HAP-1 (cell line): ENCODE results near the gene KMT5B.
"Not testable (repeated sequence)": the region's sequence is repeated elsewhere in the genome, so short reads cannot be mapped to it uniquely, and the experiment has no call there.

Source experiments
- DNase-seq, 2 experiments: peaks; one replicate each; pipeline ENCODE4 v3.0.0-alpha.2; 2016 to 2020; ENCODE audit warnings: low spot score in 2 of 2
- H3K27me3 ChIP-seq: fragments of 250-450 bp; sonication (Bioruptor Pico); 2 replicates; pipeline ENCODE4 v1.5.1; 2020; ENCODE audit warnings: low read depth, mild to moderate bottlenecking, moderate library complexity
- H3K36me3 ChIP-seq: fragments of 250-450 bp; sonication (Bioruptor Pico); replicated peaks from 2 replicates; pipeline ENCODE4 v1.5.1; 2020; ENCODE audit warnings: mild to moderate bottlenecking
- H3K4me1 ChIP-seq: fragments of 250-450 bp; sonication (Bioruptor Pico); 2 replicates; pipeline ENCODE4 v1.5.1; 2020; ENCODE audit warnings: mild to moderate bottlenecking
- H3K4me3 ChIP-seq: fragments of 250-450 bp; sonication (Bioruptor Pico); 2 replicates; pipeline ENCODE4 v1.5.1; 2020; ENCODE audit warnings: mild to moderate bottlenecking, moderate library complexity
- H3K9me3 ChIP-seq: fragments of 250-450 bp; sonication (Bioruptor Pico); 2 replicates; pipeline ENCODE4 v1.5.1; 2020; ENCODE audit warnings: mild to moderate bottlenecking, moderate library complexity
- in situ Hi-C: fragments of 300-500 bp; cut with MboI; formaldehyde crosslinking; loops from 3 replicates; pipeline ENCODE4 v1.14.3; 2020; ENCODE audit warnings: low sequenced_read_pairs, inconsistent platforms, mixed read lengths

KMT5B gene

DNA sequence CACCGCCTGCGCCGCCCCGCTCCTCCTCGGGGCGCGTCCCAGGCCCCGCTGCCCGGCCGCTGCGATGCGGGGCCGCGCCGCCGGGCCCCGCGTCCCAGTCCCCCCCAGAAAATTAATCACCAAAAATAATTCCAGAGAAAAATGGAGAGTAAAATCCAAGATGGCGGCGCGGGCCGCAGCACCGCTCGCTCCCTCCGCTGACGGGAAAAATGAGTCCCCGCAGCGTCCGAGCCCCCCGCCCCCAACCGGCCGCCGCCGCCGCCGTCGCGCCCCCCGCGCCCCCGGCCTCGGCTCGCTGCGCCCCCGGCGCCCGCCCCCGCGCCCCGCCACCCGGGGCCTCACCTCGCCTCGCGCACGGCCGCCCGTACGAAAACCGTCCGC lies at the start of gene KMT5B:
Gene KMT5B, minus strand, starts transcription at position 162 of the 381 bp plus-strand sequence. CDS start 23,220 bp downstream, outside the sequence.
- Histone ChIP-seq H3K4me3 (peak within 1 kb of the TSS; percentile 88), H3K4me1 (peaks cover 6% of the 10 kb centered on the region; the same call in 1 of the 2 replicates), H3K9me3 (no peaks in the 10 kb centered on the region), H3K36me3 (no peaks in the 10 kb centered on the region), H3K27me3 (no peaks in the 10 kb centered on the region)
- DNase-seq: peak in 1 of 2 experiments; percentile 72
- in situ Hi-C loops: no loop called here

DNA sequence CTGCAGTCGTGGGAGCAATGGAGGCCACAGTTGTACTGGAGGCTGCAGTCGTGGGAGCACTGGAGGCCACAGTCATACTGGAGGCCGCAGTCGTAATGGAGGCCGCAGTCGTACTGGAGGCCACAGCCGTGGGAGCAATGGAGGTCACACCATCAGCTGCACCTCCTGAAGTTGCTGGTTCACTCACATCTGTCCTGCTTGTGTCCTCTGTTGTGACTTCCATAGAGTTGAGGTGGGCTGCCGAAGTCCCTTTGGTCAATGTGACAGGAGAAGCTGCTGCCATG lies 49.4 kb upstream of the KMT5B start:
- Histone ChIP-seq H3K4me3 (no peak overlapping the region), H3K36me3 (peaks cover 60% of the 10 kb centered on the region), H3K27me3 (no peaks in the 10 kb centered on the region), H3K9me3 (no peaks in the 10 kb centered on the region), H3K4me1 (peaks cover 4% of the 10 kb centered on the region)
- in situ Hi-C loops: loop anchor here (25.0 kb wide), 1 partner anchor 1400 kb away; no protein-coding TSS in a partner anchor
- DNase-seq: no peak

DNA sequence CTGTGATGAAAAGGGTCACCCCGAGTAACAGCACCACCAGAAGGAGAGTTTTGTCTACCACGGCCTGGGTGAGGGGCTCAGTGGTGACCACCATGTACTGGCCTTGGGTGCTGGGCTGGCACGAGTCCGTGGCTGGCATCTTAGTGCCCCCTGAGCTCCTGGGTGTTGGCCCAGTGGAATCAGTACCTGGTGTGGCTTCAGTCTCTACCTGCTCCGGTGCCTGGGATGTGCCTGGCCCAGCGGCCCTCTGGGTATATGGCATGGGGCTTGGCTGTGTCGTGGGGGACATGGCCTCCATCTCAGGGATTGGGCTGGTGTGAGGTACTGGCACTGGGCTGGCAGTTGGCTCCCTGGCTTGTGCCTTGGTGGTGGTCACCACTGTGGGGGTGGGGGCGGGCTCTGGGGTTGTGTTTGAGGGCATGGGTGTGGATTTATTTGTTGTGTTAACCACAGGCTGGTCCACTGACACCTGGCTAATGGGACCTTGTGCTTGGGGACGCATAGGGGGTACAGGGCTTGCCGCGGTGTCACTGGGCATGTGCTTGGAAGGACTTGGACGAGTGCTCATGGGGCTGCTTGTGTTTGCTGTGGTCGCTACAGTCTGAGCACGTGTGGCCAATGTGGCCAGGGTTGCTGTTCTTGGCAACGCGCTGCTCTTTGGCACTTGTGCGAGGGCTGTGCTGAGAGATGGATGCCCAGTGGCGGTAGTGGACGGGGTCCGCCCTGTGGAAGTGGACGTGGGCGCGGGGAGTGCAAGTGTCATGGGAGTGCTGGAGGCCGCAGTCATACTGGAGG lies 48.9 kb upstream of the KMT5B start:
- no peaks in the 10 kb centered on the region for H3K9me3 ChIP-seq
- H3K27me3 ChIP-seq: no peaks in the 10 kb centered on the region
- peaks cover 54% of the 10 kb centered on the region for H3K36me3 ChIP-seq
- H3K4me1 ChIP-seq: peaks cover 4% of the 10 kb centered on the region
- H3K4me3 ChIP-seq: no peak overlapping the region
- no peak for DNase-seq
- in situ Hi-C loops: loop anchor here (25.0 kb wide), 1 partner anchor 1400 kb away; no protein-coding TSS in a partner anchor

DNA sequence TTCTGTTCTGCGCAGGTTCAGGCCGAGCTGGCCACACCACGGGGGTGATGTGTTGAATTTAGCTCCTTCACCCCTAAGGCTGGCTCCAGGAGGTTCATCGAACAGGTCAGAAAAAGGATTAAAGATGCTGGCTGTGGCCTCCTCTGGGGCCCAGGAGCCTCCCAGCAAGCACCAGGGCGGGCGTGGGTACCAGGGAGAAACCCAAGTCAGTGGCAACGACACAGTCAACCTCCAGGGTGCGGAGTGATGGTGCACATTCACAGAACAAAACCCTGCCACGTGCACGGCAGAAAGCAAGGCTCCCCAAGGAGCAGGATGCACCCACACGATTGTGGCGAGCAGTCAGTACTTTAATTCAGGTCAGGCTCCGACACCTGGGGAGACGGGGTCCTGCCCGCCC lies 47.9 kb upstream of the KMT5B start:
- in situ Hi-C loops: loop anchor here (25.0 kb wide), 1 partner anchor 1401 kb away; no protein-coding TSS in a partner anchor

DNA sequence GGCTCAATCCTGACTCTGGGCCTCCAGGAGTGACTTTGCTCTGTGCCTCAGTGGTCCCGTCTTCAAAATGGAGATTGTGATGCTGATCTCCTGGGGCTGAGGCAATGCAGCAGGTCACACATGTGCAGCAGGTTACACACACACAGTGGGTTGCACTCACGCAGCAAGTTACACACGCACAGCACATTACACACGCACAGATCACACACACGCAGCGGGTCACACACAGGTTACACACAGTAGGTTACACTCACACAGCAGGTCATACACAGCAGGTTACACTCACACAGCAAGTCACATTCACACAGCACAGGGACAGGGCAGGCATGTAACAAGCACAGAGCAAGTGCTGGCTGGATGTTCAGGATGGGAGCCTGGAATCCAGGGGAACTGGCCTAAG lies 47.4 kb upstream of the KMT5B start:
- in situ Hi-C loops: loop anchor here (25.0 kb wide), 1 partner anchor 1402 kb away; no protein-coding TSS in a partner anchor
- Histone ChIP-seq H3K27me3 (no peaks in the 10 kb centered on the region), H3K36me3 (peaks cover 40% of the 10 kb centered on the region), H3K9me3 (no peaks in the 10 kb centered on the region), H3K4me1 (peaks cover 4% of the 10 kb centered on the region), H3K4me3 (no peak overlapping the region)
- no peak for DNase-seq

More for the DNA sequence above, 47.9 kb upstream of the KMT5B start:
- Histone ChIP-seq H3K4me1 (peaks cover 4% of the 10 kb centered on the region), H3K27me3 (no peaks in the 10 kb centered on the region), H3K36me3 (peaks cover 45% of the 10 kb centered on the region), H3K9me3 (no peaks in the 10 kb centered on the region), H3K4me3 (no peak overlapping the region)
- no peak for DNase-seq

DNA sequence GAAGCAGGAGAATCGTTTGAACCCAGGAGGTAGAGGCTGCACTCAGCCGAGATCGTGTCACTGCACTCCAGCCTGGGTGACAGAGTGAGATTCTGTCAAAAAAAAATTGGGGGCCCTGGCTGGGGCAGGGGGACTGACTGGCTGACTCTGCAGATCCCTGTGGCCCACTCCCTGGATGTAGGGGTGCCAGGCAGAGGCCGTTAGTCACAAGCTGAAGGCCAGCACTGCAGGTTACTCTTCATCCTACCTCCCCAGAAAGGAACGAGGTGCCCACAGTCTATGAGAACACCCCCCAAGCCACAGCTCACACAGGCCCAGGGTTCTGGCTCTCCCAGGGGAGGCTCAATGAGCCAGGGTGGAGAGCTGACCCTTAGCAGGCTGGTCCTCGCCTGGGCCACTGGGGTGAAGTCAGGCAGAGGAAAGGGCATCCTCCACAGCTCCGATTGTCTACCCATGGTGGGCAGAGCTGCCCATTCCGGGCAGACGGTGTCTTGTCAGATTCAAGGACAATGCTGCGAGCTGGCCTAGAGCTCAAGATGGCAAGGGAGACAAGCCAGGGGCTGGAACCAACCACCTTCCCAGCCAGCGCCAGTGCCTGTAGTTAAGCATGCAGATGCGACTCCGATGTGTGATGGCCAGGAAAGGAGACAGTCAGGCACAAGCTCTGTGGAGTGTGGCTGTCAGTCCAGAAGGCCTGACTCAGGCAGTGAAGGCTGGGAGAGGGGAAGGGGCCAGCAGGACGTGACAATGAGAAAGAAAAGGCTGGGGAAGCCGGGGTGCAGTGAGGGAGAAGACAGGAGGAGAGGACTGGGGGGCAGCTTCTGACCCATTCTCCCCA lies 46.2 kb upstream of the KMT5B start:
- Histone ChIP-seq H3K4me1 (peaks cover 4% of the 10 kb centered on the region), H3K27me3 (no peaks in the 10 kb centered on the region), H3K9me3 (no peaks in the 10 kb centered on the region), H3K36me3 (peaks cover 31% of the 10 kb centered on the region), H3K4me3 (no peak overlapping the region)
- in situ Hi-C loops: loop anchor here (10.0 to 25.0 kb wide), 2 partner anchors 185 to 1403 kb away; no protein-coding TSS in a partner anchor
- no peak for DNase-seq

DNA sequence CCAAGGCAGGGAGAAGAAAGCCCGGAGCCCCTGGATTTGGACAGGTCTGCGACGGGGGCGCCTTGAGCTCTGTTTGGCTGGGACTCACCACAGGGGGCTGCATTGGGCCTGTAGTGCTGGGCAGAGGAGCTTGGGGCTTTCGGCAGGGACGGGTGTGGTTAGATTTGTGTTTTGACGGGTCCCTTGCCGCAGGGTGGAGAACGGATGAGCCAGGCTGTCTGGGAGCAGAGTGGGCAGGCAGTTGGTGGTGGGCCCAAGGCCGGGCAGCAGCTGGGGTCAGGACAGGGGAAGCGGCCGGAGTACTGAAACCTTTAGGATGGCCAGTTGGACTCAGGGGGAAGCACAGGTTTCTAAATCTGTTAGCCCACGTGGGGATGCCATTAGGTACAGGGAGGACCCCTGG lies 45.3 kb upstream of the KMT5B start:
- Histone ChIP-seq H3K36me3 (peaks cover 28% of the 10 kb centered on the region), H3K9me3 (no peaks in the 10 kb centered on the region), H3K27me3 (no peaks in the 10 kb centered on the region), H3K4me3 (no peak overlapping the region), H3K4me1 (peaks cover 4% of the 10 kb centered on the region)
- DNase-seq: no peak
- in situ Hi-C loops: loop anchor here (10.0 to 25.0 kb wide), 2 partner anchors 186 to 1404 kb away; no protein-coding TSS in a partner anchor

DNA sequence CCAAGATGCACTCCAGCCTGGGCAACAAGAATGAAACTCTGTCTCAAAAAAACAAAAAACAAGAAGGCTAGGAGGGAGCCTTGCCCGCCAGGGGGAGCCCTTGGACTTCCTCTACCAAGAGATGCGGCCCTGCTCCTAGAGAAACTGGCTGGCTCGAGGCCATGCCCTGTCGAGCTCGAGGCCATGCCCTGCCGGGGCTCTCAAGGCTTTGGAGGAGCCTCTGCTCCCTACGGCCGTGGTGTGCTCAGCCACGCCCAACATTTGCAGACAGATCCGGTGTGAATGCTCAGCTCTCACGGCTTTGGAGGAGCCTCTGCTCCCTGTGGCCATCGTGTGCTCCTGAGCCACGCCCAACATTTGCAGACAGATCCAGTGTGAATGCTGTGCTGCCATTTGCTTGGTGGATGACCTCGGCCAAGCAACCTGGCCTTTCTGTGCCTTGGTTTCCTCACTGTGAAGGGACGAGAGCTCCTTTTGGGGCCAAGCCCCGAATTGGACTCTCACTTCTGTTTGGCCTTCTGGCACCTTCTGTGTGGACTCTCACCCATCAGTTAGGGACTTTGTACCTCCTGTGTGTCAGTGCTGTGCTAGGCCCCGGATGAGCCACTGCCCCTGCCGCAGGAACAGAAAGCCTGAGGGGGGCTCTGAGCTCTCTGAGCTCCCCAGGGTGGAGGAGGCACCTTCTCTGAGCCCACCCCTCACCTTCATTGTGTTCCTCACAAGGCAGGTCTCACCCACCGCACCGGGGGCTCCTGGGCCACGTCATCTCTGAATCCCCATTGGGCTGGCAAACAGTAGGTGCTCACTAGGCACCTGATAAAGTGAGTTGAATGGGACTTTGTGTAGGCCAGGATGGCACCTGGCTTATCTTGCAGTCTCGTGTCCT lies 44.6 kb upstream of the KMT5B start:
- H3K9me3 ChIP-seq: no peaks in the 10 kb centered on the region
- in situ Hi-C loops: loop anchor here (10.0 to 25.0 kb wide), 2 partner anchors 187 to 1405 kb away; no protein-coding TSS in a partner anchor
- peaks cover 4% of the 10 kb centered on the region for H3K4me1 ChIP-seq
- peaks cover 21% of the 10 kb centered on the region for H3K36me3 ChIP-seq
- no peaks in the 10 kb centered on the region for H3K27me3 ChIP-seq
- DNase-seq: peak; percentile 77 to 98
- H3K4me3 ChIP-seq: no peak overlapping the region

DNA sequence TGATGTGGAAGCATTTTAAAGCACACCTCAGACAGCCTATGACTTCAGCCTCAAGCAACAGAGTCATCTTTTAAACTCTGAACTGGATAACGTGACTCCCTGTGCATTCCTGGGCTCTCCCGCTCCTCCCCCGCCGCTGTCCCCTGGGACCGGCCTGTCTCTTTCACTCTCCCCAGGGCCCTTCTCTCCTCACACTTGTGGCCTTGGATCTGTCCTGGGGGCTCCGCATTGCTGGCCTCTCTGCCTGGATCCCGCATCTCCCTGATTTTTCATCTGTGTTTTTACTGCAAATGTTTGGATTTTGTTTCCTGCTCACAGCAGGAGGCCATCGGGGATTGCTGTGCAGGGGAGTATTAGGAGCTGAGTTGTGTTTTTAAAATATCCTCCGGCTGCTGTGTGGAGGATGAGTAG lies 43.2 kb upstream of the KMT5B start:
- in situ Hi-C loops: loop anchor here (10.0 to 25.0 kb wide), 2 partner anchors 188 to 1406 kb away; no protein-coding TSS in a partner anchor
- no peak overlapping the region for H3K4me3 ChIP-seq
- H3K36me3 ChIP-seq: peaks cover 8% of the 10 kb centered on the region
- DNase-seq: no peak
- no peaks in the 10 kb centered on the region for H3K27me3 ChIP-seq
- H3K9me3 ChIP-seq: no peaks in the 10 kb centered on the region
- peaks cover 4% of the 10 kb centered on the region for H3K4me1 ChIP-seq

DNA sequence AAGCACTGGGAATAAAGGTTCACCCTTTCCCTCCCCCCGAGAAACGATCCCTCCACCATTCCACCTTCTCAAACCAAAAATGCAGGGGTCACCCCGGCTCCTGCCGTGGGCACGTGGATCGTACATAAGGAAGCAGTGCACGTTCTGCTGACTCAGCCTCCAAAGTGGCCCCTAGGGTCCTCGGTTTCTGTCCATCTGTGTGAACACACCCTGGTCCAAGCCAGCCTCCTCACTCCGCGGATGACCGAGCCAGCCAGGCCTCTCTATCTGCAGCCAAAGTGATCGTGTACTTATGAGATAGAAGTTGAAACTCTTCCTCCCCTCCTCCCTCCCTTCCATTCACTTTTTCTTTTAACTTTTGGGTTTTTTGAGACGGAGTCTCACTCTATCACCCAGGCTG lies 42.4 kb upstream of the KMT5B start:
- Histone ChIP-seq H3K4me1 (peaks cover 4% of the 10 kb centered on the region), H3K4me3 (no peak overlapping the region), H3K36me3 (peaks cover under 1% of the 10 kb centered on the region; the same call in 1 of the 2 replicates), H3K27me3 (no peaks in the 10 kb centered on the region), H3K9me3 (no peaks in the 10 kb centered on the region)
- in situ Hi-C loops: loop anchor here (10.0 to 25.0 kb wide), 2 partner anchors 189 to 1407 kb away; no protein-coding TSS in a partner anchor
- no peak for DNase-seq

DNA sequence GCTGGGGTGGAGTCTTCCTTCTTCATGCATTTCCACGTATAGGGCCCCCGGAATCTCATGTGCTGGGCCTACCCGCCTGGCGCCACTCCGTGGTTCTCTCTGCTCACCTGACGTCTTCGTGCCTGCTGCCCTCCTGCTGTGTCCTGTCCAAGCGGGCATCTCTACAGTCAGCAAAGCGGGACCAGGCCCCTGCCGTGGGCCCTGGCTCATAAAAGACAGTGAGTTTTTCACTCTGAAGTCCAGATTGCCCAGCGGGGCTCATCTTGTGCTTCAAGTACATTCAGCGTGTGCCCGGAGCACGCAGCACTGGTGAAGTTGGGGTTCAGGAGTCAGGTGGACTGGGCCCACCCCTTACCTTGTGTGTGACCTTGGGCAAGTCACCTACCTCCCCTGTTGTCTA lies 41.3 kb upstream of the KMT5B start:
- Histone ChIP-seq H3K27me3 (no peaks in the 10 kb centered on the region), H3K36me3 (no peaks in the 10 kb centered on the region), H3K9me3 (no peaks in the 10 kb centered on the region), H3K4me1 (peaks cover 4% of the 10 kb centered on the region), H3K4me3 (no peak overlapping the region)
- in situ Hi-C loops: loop anchor here (10.0 to 25.0 kb wide), 2 partner anchors 190 to 1408 kb away; no protein-coding TSS in a partner anchor
- DNase-seq: no peak

DNA sequence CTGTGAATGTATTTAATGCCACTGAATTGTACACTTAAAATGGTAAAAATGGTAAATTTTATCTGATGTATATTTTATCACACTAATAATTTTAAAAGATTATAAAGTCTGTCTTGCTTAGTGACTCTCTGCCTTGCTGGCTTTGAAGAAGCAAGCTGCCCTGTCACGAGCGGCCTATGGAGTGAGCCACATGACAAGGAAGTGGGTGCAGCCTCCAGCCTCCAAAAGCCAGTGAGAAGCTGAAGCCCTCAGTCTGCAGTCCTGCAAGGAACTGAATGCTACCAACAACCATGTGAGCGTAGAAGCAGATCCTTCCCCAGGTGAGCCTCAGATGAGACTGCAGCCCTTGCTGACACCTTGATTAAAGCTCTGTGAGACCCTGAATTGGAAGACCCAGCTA lies 38.7 kb upstream of the KMT5B start:
- Histone ChIP-seq H3K4me3 (no peak overlapping the region), H3K27me3 (no peaks in the 10 kb centered on the region), H3K4me1 (no peaks in the 10 kb centered on the region), H3K36me3 (no peaks in the 10 kb centered on the region), H3K9me3 (no peaks in the 10 kb centered on the region)
- in situ Hi-C loops: loop anchor here (10.0 to 25.0 kb wide), 2 partner anchors 193 to 1411 kb away; no protein-coding TSS in a partner anchor
- DNase-seq: no peak

DNA sequence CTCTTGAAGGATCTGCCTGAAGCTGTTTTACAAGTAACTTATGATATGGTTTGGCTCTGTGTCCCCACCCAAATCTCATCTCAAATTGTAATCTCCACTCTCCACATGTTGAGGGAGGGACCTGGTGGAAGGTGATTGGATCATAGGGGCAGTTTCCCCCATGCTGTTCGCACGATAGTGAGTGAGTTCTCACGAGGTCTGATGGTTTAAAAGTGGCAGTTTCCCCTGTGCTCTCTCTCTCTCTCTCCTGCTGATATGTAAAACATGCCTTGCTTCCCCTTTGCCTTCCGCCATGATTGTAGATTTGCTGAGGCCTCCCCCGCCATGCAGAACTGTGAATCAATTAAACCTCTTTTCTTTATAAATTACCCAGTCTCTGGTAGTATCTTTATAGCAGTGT lies 31.8 kb upstream of the KMT5B start:
- H3K27me3 ChIP-seq, H3K4me1 ChIP-seq, H3K36me3 ChIP-seq, DNase-seq, in situ Hi-C loops, H3K9me3 ChIP-seq, H3K4me3 ChIP-seq: not testable (repeated sequence)
